Smooth muscle cell (in vitro differentiated cells): ENCODE results near the gene BTBD19. TPM values are rescaled to one million over a fixed set of nuclear protein-coding genes. Genes with fewer than 3 reads are reported as not detected.

ENCODE experiments used
- DNase-seq: peaks from one replicate; lab custom pipeline; 2025; ENCODE audit not compliant: unreplicated experiment; lab: John Stamatoyannopoulos, UW
- H2AFZ ChIP-seq: fragments of 200-600 bp; sonication (generic); 2 replicates; pipeline ENCODE4 v1.6.0; 2016; ENCODE audit warnings: antibody characterized with exemption, low read depth, mild to moderate bottlenecking
- H3F3A ChIP-seq: fragments of 200-600 bp; sonication (generic); 2 replicates; pipeline ENCODE4 v1.6.0; 2017; ENCODE audit warnings: antibody characterized with exemption, low read depth
- H3K27ac ChIP-seq: fragments of 200-600 bp; sonication (generic); 2 replicates; pipeline ENCODE4 v1.5.1; 2016; ENCODE audit warnings: low read depth, mild to moderate bottlenecking
- H3K27me3 ChIP-seq: fragments of 200-600 bp; sonication (generic); 2 replicates; pipeline ENCODE4 v1.6.1; 2016; ENCODE audit warnings: low read depth, mild to moderate bottlenecking
- H3K36me3 ChIP-seq: fragments of 200-600 bp; sonication (generic); 2 replicates; pipeline ENCODE4 v1.5.1; 2016; ENCODE audit warnings: low read depth
- H3K4me1 ChIP-seq: fragments of 200-600 bp; sonication (generic); 2 replicates; pipeline ENCODE4 v1.5.1; 2016; ENCODE audit warnings: low read depth
- H3K4me2 ChIP-seq: fragments of 200-600 bp; sonication (generic); 2 replicates; pipeline ENCODE4 v1.6.0; 2016; ENCODE audit warnings: mild to moderate bottlenecking
- H3K4me3 ChIP-seq: fragments of 200-600 bp; sonication (generic); 2 replicates; pipeline ENCODE4 v1.5.1; 2016; ENCODE audit warnings: mild to moderate bottlenecking
- H3K79me2 ChIP-seq: fragments of 200-600 bp; sonication (generic); 2 replicates; pipeline ENCODE4 v1.6.0; 2016; ENCODE audit warnings: low read depth, mild to moderate bottlenecking
- H3K9ac ChIP-seq: fragments of 200-600 bp; sonication (generic); 2 replicates; pipeline ENCODE4 v1.6.0; 2016; ENCODE audit warnings: low read depth
- H3K9me3 ChIP-seq: fragments of 200-600 bp; sonication (generic); replicated peaks from 2 replicates; pipeline ENCODE4 v1.5.1; 2016; ENCODE audit warnings: low read depth
- H4K20me1 ChIP-seq: fragments of 200-600 bp; sonication (generic); 2 replicates; pipeline ENCODE4 v1.6.0; 2016; ENCODE audit warnings: low read depth
- CTCF ChIP-seq: fragments of 200-600 bp; sonication (generic); IDR thresholded peaks from 2 replicates; pipeline ENCODE4 v1.5.1; 2017; ENCODE audit warnings: borderline replicate concordance, mild to moderate bottlenecking, antibody characterized with exemption; ENCODE audit not compliant: insufficient read depth, poor library complexity, severe bottlenecking
- WGBS: methylation state at CpG from one replicate; pipeline ENCODE4 v1.1.7; 2016; ENCODE audit warnings: low lambda C conversion rate; 5-methylcytosine and 5-hydroxymethylcytosine counted together
- polyA plus RNA-seq: library from polyadenylated mRNA; unstranded; fragments of >200 nt; fragmentation: Nextera tagmentation; extraction: Ambion mirVana; gene quantifications from 2 replicates; pipeline ENCODE4 v1.2.1, GENCODE V29; 2016
- total RNA-seq: library from RNA; depleted of rRNA; stranded (reverse); fragments of >200 nt; gene quantifications from 2 replicates; pipeline ENCODE4 v1.2.3, GENCODE V29; 2014

Gene BTBD19
- total and polyA plus RNA-seq, 2 experiments from 2014 or later = 11.0 to 11.9 TPM

- H3K79me2 ChIP-seq = peaks cover 53% of the 10 kb centered on the region
- no peak for DNase-seq
Measured at GRCh38 chr1:44805311-44806024, 2.9 kb upstream of the BTBD19 start.

GRCh38 chr1:44806025-44806703 lies 2.2 kb upstream of the BTBD19 start:
- H3F3A ChIP-seq = peaks cover 37% of the 10 kb centered on the region
- no peak overlapping the region for H2AFZ ChIP-seq
- H3K4me3 ChIP-seq = no peak overlapping the region
- peaks cover 56% of the 10 kb centered on the region for H3K4me1 ChIP-seq
- WGBS = 97% methylated on average over 68 of the region's 70 CpGs
- DNase-seq = no peak
- no peaks in the 10 kb centered on the region for H3K9me3 ChIP-seq
- peaks cover 27% of the 10 kb centered on the region for H4K20me1 ChIP-seq
- peak overlapping the region; percentile 100 for H3K27ac ChIP-seq
- peak overlapping the region; percentile 98 for H3K9ac ChIP-seq
- peaks cover 46% of the 10 kb centered on the region for H3K79me2 ChIP-seq
- no peaks in the 10 kb centered on the region for H3K36me3 ChIP-seq
- no peak for TF ChIP-seq CTCF
- H3K27me3 ChIP-seq = no peaks in the 10 kb centered on the region
- H3K4me2 ChIP-seq = peak overlapping the region; percentile 50

More at GRCh38 chr1:44805311-44806024, 2.9 kb upstream of the BTBD19 start:
- H3F3A ChIP-seq = peaks cover 35% of the 10 kb centered on the region
- no peak for TF ChIP-seq CTCF
- peak overlapping the region; percentile 100 for H3K27ac ChIP-seq
- WGBS = 95% methylated on average over 20 of the region's 20 CpGs
- H3K9ac ChIP-seq = no peak overlapping the region
- peaks cover 34% of the 10 kb centered on the region for H4K20me1 ChIP-seq
- H3K4me1 ChIP-seq = peaks cover 51% of the 10 kb centered on the region
- no peaks in the 10 kb centered on the region for H3K36me3 ChIP-seq
- H3K27me3 ChIP-seq = no peaks in the 10 kb centered on the region
- no peak overlapping the region for H3K4me3 ChIP-seq
- no peak overlapping the region for H3K4me2 ChIP-seq
- H3K9me3 ChIP-seq = no peaks in the 10 kb centered on the region
- H2AFZ ChIP-seq = no peak overlapping the region

GRCh38 chr1:44806704-44807363 lies 1.5 kb upstream of the BTBD19 start, which contains the start of gene DYNLT4:
TSS of gene DYNLT4 (minus strand) at chr1:44807351. CDS start at chr1:44806668, 683 bp downstream.
- Histone ChIP-seq H3K27ac (peak within 1 kb of the TSS; percentile 100), H2AFZ (no peak within 1 kb of the TSS), H3F3A (peaks cover 37% of the 10 kb centered on the region), H4K20me1 (peaks cover 22% of the 10 kb centered on the region), H3K27me3 (no peaks in the 10 kb centered on the region), H3K36me3 (no peaks in the 10 kb centered on the region), H3K4me3 (peak within 1 kb of the TSS; percentile 40), H3K4me2 (peak within 1 kb of the TSS; percentile 91), H3K79me2 (peaks cover 40% of the 10 kb centered on the region), H3K9me3 (no peaks in the 10 kb centered on the region), H3K4me1 (peaks cover 54% of the 10 kb centered on the region), H3K9ac (peak within 1 kb of the TSS; percentile 98)
- WGBS = 60% methylated on average over 7 of the region's 7 CpGs
- no peak for TF ChIP-seq CTCF
- DNase-seq = no peak
